SHP77 treated with DMSO at 0.1 percent for 48 hours (cell line): ENCODE data around the gene SPATA18.
"Not testable (repeated sequence)": the region's sequence is repeated elsewhere in the genome, so short reads cannot be mapped to it uniquely, and the experiment has no call there.

Experiments used
- DNase-seq: peaks from one replicate; lab custom pipeline; 2025; lab: John Stamatoyannopoulos, UW

The SPATA18 gene

GRCh38 chr4:52106191-52106590 is 55.1 kb downstream of the SPATA18 start:
- DNase-seq, result no peak

GRCh38 chr4:52106660-52107059 is 55.6 kb downstream of the SPATA18 start:
- DNase-seq, result no peak

- DNase-seq, result no peak
Measured at GRCh38 chr4:52107336-52107735, 56.2 kb downstream of the SPATA18 start.

GRCh38 chr4:52107745-52108144 is 56.6 kb downstream of the SPATA18 start:
- no peak for DNase-seq

- no peak for DNase-seq
Measured at GRCh38 chr4:52110171-52110570, 59.1 kb downstream of the SPATA18 start.

- no peak for DNase-seq
Measured at GRCh38 chr4:52111995-52112394, 60.9 kb downstream of the SPATA18 start.

- DNase-seq, result no peak
Measured at GRCh38 chr4:52112411-52112810, 61.3 kb downstream of the SPATA18 start.

- no peak for DNase-seq
Measured at GRCh38 chr4:52116641-52117040, 65.5 kb downstream of the SPATA18 start.

- no peak for DNase-seq
Measured at GRCh38 chr4:52126226-52126625, 75.1 kb downstream of the SPATA18 start.

- no peak for DNase-seq
Measured at GRCh38 chr4:52126966-52127365, 75.9 kb downstream of the SPATA18 start.

- DNase-seq, result no peak
Measured at GRCh38 chr4:52135171-52135570, 84.1 kb downstream of the SPATA18 start.

GRCh38 chr4:52137152-52137551 is 86.0 kb downstream of the SPATA18 start:
- not testable (repeated sequence) for DNase-seq

GRCh38 chr4:52142816-52143215 is 91.7 kb downstream of the SPATA18 start:
- DNase-seq, result no peak

GRCh38 chr4:52143815-52144214 is 92.7 kb downstream of the SPATA18 start:
- DNase-seq, result no peak

- DNase-seq, result no peak
Measured at GRCh38 chr4:52144372-52144771, 93.3 kb downstream of the SPATA18 start.
